B cell (primary cell): ENCODE data around the gene VWA5B1. TPM values are rescaled to one million over a fixed set of nuclear protein-coding genes. Genes with fewer than 3 reads are reported as not detected.

Source experiments
- ATAC-seq: fragments of 200-7000 bp; cut with Tn5 transposase; one replicate; pipeline ENCODE4 v1.10.0; 2021; ENCODE audit warnings: low read depth, mild to moderate bottlenecking, moderate number of reproducible peaks, moderate library complexity
- CTCF ChIA-PET: fragments of 350-600 bp; sonication (Branson Sonifier 250); formaldehyde crosslinking; loops from one replicate; lab custom pipeline; 2021; ENCODE audit warnings: antibody characterized with exemption, inconsistent platforms; lab: Charles Lee
- POLR2A ChIA-PET: fragments of 350-600 bp; sonication (Branson Sonifier 250); formaldehyde crosslinking; loops from one replicate; lab custom pipeline; 2021; ENCODE audit warnings: antibody characterized with exemption; lab: Charles Lee
- DNase-seq: peaks from one replicate; pipeline ENCODE4 v3.0.0; 2013
- H2AFZ ChIP-seq: 2 replicates; pipeline ENCODE4 v1.6.1; 2012; ENCODE audit warnings: mild to moderate bottlenecking, low read depth, low read length; ENCODE audit not compliant: insufficient read depth, poor library complexity, severe bottlenecking
- H3K27ac ChIP-seq, 2 donors: 1 replicate in 1 of 2; 2 replicates in 1 of 2; pipeline ENCODE4 v1.5.1; 2012 to 2013; ENCODE audit warnings: low read length in 2 of 2, mild to moderate bottlenecking in 2 of 2, moderate library complexity in 1 of 2
- H3K27me3 ChIP-seq, 4 experiments: fragments of 200-600 bp in 1 of 4; sonication (generic) in 1 of 4; replicated peaks in 1 of 4; 1 replicate in 2 of 4; 2 replicates in 2 of 4; pipeline versions ENCODE4 v1.6.1 to v1.7.0; 2013 to 2016; ENCODE audit warnings: low read length in 3 of 4, mild to moderate bottlenecking in 2 of 4, mixed read lengths in 1 of 4, moderate library complexity in 1 of 4; ENCODE audit not compliant: insufficient read depth in 4 of 4, control insufficient read depth in 3 of 4; ENCODE audit errors: control extremely low read depth in 1 of 4
- H3K36me3 ChIP-seq, 2 experiments: replicated peaks in 1 of 2; 1 replicate in 1 of 2; 2 replicates in 1 of 2; pipeline versions ENCODE4 v1.6.1 to v1.7.1; 2013; ENCODE audit warnings: low read length in 1 of 2; ENCODE audit not compliant: insufficient read depth in 2 of 2, control insufficient read depth in 1 of 2; ENCODE audit errors: control extremely low read depth in 1 of 2, extremely low read depth in 1 of 2
- H3K4me1 ChIP-seq, 2 donors: fragments of 200-600 bp in 1 of 2; sonication (generic) in 1 of 2; 1 replicate in 1 of 2; 2 replicates in 1 of 2; pipeline versions ENCODE4 v1.5.1 to v1.6.1; 2013 to 2017; ENCODE audit warnings: low read length in 2 of 2; ENCODE audit not compliant: control insufficient read depth in 2 of 2, insufficient read depth in 2 of 2
- H3K4me2 ChIP-seq: replicated peaks from 2 replicates; pipeline ENCODE3; 2012; ENCODE audit warnings: mild to moderate bottlenecking, low read depth, low read length; ENCODE audit not compliant: poor library complexity, severe bottlenecking
- H3K4me3 ChIP-seq, 5 experiments: fragments of 200-600 bp in 1 of 5; sonication (generic) in 1 of 5; 1 replicate in 3 of 5; 2 replicates in 2 of 5; pipeline versions ENCODE4 v1.5.1 to v1.7.0; 2011 to 2016; ENCODE audit warnings: low read length in 4 of 5, mild to moderate bottlenecking in 4 of 5, low read depth in 2 of 5, control low read depth in 1 of 5, moderate library complexity in 1 of 5; ENCODE audit not compliant: insufficient read depth in 1 of 5; ENCODE audit errors: control extremely low read depth in 1 of 5, extremely low read depth in 1 of 5
- H3K79me2 ChIP-seq: fragments of 200-600 bp; sonication (generic); one replicate; pipeline ENCODE4 v1.6.0; 2016; ENCODE audit warnings: low read length; ENCODE audit not compliant: control insufficient read depth, insufficient read depth
- H3K9ac ChIP-seq: fragments of 200-600 bp; sonication (generic); 2 replicates; pipeline ENCODE4 v1.6.1; 2017; ENCODE audit warnings: mild to moderate bottlenecking, low read length, moderate library complexity
- H3K9me3 ChIP-seq, 3 donors: one replicate each; pipeline versions ENCODE4 v1.6.1 to v1.7.1; 2013; ENCODE audit warnings: low read length in 2 of 3; ENCODE audit not compliant: control insufficient read depth in 2 of 3, insufficient read depth in 1 of 3; ENCODE audit errors: control extremely low read depth in 1 of 3
- H4K20me1 ChIP-seq: 2 replicates; pipeline ENCODE4 v1.6.0; 2012; ENCODE audit warnings: mild to moderate bottlenecking, low read length; ENCODE audit not compliant: insufficient read depth, control insufficient read depth, poor library complexity, severe bottlenecking
- H3K27ac Mint-ChIP-seq: one replicate; pipeline ENCODE4 v1.8.0; 2021; ENCODE audit warnings: mixed read lengths
- H3K27me3 Mint-ChIP-seq: one replicate; pipeline ENCODE4 v1.8.0; 2021; ENCODE audit warnings: mixed read lengths
- H3K4me1 Mint-ChIP-seq: one replicate; pipeline ENCODE4 v1.8.0; 2021; ENCODE audit warnings: mixed read lengths
- H3K4me3 Mint-ChIP-seq: one replicate; pipeline ENCODE4 v1.8.0; 2021; ENCODE audit warnings: mixed read lengths
- H3K9me3 Mint-ChIP-seq: one replicate; pipeline ENCODE4 v1.8.0; 2022; ENCODE audit warnings: mixed read lengths; ENCODE audit not compliant: insufficient read depth
- CTCF ChIP-seq: fragments of 200-600 bp; IDR thresholded peaks from one replicate; pipeline ENCODE4 v1.8.0; 2022; ENCODE audit warnings: antibody characterized with exemption, mild to moderate bottlenecking
- EZH2 ChIP-seq: IDR thresholded peaks from 2 replicates; pipeline ENCODE4 v1.6.1; 2012; ENCODE audit warnings: borderline replicate concordance, low read depth, mild to moderate bottlenecking, moderate library complexity, low read length; ENCODE audit not compliant: insufficient read depth, poor library complexity, severe bottlenecking
- WGBS: methylation state at CpG from one replicate; pipeline ENCODE4 v1.1.5; 2013; ENCODE audit warnings: missing lambda C conversion rate; ENCODE audit not compliant: insufficient coverage; 5-methylcytosine and 5-hydroxymethylcytosine counted together
- intact Hi-C: fragments of 100-400 bp; cut with micrococcal nuclease; formaldehyde crosslinking; loops from one replicate; pipeline ENCODE4 v1.10.0; 2022
- polyA plus RNA-seq: library from polyadenylated mRNA; depleted of rRNA; stranded (reverse); fragments of >200 nt; gene quantifications from 2 replicates; pipeline ENCODE4 v1.2.3, GENCODE V29; 2012
- total RNA-seq, 2 donors: library from RNA; stranded (reverse); fragments of 120-200 nt in 1 of 2; gene quantifications; 1 replicate in 1 of 2; 2 replicates in 1 of 2; pipeline versions ENCODE4 v1.2.3 to v1.2.4, GENCODE V29; 2013 to 2022

VWA5B1 gene
- total and polyA plus RNA-seq, 2 donors (not counting 1 experiment from before 2014, with no cell fraction given): not detected

GRCh38 chr1:20365421-20366055 is 74.9 kb downstream of the VWA5B1 start:
- peaks cover 4% of the 10 kb centered on the region for H3K4me1 Mint-ChIP-seq
- Histone ChIP-seq H3K27ac (no peak overlapping the region), H3K79me2 (no peaks in the 10 kb centered on the region), H3K4me2 (no peak overlapping the region), H4K20me1 (no peaks in the 10 kb centered on the region), H3K27me3 (peaks cover 0 to 51% (median 14%) of the 10 kb centered on the region in 4 experiments), H3K4me3 (no peak overlapping the region), H3K36me3 (no peaks in the 10 kb centered on the region), H2AFZ (no peak overlapping the region), H3K4me1 (no peaks in the 10 kb centered on the region), H3K9me3 (peaks cover 0 to 7% (median 0%) of the 10 kb centered on the region in 3 donors), H3K9ac (no peak overlapping the region)
- peaks cover 61% of the 10 kb centered on the region for H3K27me3 Mint-ChIP-seq
- POLR2A ChIA-PET: no interaction called here
- H3K27ac Mint-ChIP-seq: no peak overlapping the region
- H3K4me3 Mint-ChIP-seq: no peak overlapping the region
- CTCF ChIA-PET: no interaction called here
- ATAC-seq: no peak
- no peaks in the 10 kb centered on the region for H3K9me3 Mint-ChIP-seq
- DNase-seq: no peak
- intact Hi-C loops: no loop called here
- 53% methylated on average over 9 of the region's 12 CpGs for WGBS
- no peak for TF ChIP-seq EZH2
- TF ChIP-seq CTCF: no peak

GRCh38 chr1:20366056-20366462 is 75.4 kb downstream of the VWA5B1 start:
- DNase-seq: no peak
- no peaks in the 10 kb centered on the region for H4K20me1 ChIP-seq
- H3K4me2 ChIP-seq: no peak overlapping the region
- no peaks in the 10 kb centered on the region for H3K79me2 ChIP-seq
- H3K4me1 ChIP-seq: no peaks in the 10 kb centered on the region
- TF ChIP-seq EZH2: no peak
- no peak for TF ChIP-seq CTCF
- H3K9ac ChIP-seq: no peak overlapping the region
- H3K27me3 Mint-ChIP-seq: peaks cover 62% of the 10 kb centered on the region
- H3K36me3 ChIP-seq: no peaks in the 10 kb centered on the region
- H3K27me3 ChIP-seq: peaks cover 0 to 51% (median 14%) of the 10 kb centered on the region in 4 experiments
- CTCF ChIA-PET: no interaction called here
- H3K27ac Mint-ChIP-seq: no peak overlapping the region
- no peak overlapping the region for H2AFZ ChIP-seq
- no peak for ATAC-seq
- WGBS: 6% methylated on average over 37 of the region's 42 CpGs
- no peak overlapping the region for H3K4me3 ChIP-seq
- POLR2A ChIA-PET: no interaction called here
- peaks cover 0 to 7% (median 0%) of the 10 kb centered on the region in 3 donors for H3K9me3 ChIP-seq
- H3K4me1 Mint-ChIP-seq: peaks cover 4% of the 10 kb centered on the region
- intact Hi-C loops: no loop called here
- H3K4me3 Mint-ChIP-seq: no peak overlapping the region
- no peak overlapping the region for H3K27ac ChIP-seq
- no peaks in the 10 kb centered on the region for H3K9me3 Mint-ChIP-seq
